M059J (cell line): Measurements from ENCODE around the gene VSIG8. TPM values are rescaled to one million over a fixed set of nuclear protein-coding genes. Genes with fewer than 3 reads are reported as not detected.

Source experiments
- DNase-seq: peaks from one replicate; pipeline ENCODE4 v3.0.0-alpha.2; 2012; ENCODE audit warnings: low read depth
- total RNA-seq: library from RNA; depleted of rRNA; stranded (reverse); fragments of >200 nt; shearing (Covaris generic); gene quantifications from 2 replicates; pipeline ENCODE4 v1.2.3, GENCODE V29; 2014

The VSIG8 gene
- total RNA-seq, 1 experiment from 2014 or later, result not detected

DNA sequence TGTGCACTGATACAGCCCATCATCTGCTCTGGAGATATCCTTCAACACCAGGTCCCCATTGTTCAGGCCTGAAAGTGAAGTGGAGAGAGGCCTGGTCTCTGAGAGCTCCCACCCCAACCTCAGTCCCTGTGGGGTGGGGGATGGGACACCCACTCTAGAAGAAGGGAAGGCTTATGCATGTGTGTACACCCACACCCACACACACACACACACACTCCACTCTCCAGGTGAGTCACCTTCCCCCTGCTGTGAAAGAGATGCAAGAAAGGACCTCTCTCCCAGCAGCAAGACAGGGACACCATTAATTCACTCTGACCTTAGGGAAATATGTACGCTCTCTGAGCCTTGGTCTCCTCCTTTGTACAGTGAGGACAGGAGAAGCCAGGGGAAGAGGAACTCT, 5.9 kb downstream of the VSIG8 start:
- DNase-seq, result no peak

DNA sequence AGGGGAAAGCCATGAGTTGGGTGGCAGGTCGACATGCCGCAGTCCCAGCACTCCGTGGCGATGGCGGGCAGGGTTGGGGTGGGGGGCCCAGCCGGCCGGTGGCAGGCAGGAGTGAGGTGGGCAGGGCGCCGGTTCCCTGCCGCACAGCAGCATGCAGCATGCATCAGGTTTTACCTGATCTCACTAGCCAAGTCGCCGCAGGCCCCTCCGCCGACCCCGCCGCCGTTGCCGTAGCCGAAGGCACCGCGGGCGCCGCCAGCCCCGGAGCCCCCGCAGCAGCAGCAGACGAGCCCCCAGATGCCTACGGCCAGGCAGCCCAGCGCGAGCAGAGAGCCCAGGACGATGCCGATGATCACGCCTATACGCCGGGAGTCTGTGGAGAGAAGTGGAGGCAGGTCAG, 6.7 kb downstream of the VSIG8 start:
- no peak for DNase-seq

DNA sequence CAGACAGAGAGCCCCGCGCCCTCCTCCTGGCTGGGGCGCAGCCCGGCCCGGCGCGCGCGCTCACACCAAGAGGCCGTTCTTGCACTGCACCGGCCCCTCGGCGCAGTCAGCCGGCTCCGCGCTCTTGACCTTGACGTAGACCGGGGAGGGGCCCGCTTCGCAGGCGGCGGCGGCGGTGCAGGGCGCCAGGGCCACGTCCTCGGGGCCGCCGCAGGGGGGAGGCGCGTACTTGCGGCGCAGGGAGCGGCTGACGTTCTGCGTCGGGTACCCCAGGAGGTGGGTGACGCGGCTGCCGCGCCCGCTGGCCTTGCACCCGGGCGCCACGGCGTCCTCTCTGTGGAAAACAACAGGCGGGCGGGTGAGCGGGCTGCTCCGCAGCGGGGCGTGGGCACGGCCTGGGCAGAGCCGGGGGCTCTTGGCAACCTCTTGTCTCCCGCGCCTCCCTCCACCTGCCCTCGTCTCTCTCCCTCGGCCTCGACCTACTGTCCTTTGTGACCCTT, 7.7 kb downstream of the VSIG8 start:
- peak; percentile 84 for DNase-seq

DNA sequence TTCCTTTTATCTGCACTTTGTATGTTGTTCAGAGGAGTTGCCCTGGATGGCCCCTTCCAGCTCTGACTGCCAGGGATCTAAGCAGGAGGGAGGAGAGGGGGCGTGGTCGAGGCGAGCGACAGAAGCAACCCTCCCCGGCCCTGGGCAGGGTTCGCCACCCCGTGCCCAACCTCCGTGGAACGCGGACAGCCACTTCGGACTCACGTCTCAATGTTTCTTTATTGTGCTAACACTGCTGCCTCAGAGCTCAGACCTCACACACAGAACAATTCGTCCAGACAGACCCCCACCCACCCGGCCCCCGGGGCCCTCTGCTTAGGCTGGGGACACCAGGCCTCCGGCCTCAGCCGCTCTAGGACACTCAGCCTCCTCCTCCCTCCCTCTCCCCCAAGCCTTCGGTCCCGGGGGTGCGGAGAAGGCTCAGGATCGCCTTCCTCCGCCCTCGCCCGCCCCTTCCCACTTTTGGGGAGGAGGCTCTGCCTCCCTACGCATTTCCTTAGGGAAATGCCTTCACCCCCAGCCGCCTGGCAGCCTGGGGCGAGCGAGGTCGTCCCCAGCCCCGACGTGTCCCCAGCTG, 8.3 kb downstream of the VSIG8 start:
- peak; percentile 76 for DNase-seq

DNA sequence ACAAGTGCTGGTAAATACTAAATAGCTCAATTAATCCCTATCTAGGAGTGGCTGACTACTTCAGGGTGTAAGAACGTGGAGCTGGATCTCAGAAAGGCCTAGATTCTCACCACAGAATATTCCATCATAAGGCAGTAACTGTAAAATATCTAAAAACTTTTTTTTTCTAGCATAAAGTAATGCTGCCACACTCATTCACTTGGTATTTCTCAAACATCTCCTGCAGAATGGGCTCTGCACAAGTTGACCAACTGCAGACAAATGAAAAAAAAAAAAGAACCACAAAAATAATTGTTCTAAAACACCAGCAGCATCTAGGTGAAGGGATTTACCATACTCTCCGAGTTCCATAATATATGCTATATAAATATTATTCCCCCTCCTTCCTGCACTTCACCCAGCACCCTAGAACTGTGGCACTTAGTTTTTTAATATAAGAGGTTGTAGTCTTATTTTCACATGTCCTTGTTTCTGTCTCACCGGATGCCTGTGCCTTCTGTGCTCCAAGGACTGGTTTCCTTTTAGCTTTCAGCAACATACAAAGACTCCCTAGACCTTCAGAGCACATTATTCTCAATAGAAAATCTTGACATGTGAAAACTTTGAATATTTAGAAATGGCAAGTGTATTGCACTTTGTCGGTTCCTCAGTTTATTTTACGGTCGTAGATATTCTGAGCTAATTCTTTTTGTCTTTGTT, 8.9 kb downstream of the VSIG8 start:
- peak; percentile 36 for DNase-seq

DNA sequence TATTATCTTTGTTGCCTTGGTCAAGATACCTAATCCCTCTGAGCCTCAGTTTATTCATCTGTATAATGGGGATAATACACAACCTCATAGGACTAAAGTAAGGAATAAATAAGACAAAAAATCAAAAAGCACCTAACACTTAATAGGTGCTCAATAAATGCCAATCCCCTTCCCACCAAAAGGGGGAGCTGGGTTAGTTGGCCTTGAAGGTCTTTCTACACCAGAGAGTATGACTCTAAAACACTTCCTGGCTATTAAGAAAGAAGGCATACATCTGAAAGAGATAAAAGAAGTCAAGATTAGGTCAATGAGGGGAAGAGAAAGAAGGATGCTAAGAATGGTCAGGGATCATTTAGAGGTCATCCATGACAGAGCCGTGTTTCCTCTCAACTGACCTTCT, 11.1 kb downstream of the VSIG8 start:
- no peak for DNase-seq

DNA sequence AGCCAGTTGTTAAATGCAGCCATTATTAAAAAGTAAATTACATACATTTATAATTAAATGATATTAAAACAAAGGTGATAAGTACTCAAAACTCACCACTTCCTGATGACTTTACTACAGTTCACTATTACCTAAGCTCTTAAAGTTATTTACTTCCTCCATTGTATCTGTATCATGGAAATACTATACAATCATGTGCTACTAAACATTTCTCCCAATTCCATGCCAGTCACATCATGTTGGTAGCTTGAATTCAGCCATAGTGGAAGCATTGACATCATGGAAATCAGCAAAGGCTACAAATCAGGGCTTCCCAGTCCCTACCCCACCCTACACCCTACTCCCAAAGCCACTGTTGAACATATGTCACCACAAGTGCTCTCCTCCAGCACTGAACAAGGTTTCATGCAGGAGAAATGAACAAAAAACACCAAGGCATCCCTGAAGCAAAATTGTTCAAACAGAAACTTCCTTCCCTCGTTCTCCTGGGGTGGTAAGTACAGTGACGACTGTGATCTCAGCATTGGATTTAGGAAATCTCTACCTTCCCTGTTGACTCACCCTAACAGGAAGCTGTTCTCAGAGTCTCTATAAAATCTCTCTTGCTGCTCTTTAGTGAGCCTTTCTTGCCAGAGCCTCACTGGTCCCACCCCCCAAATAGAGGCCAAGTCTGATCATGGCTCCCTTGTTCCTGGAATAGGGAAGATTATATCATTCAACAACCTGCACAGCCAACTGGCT, 12.7 kb downstream of the VSIG8 start:
- peak; percentile 77 for DNase-seq

DNA sequence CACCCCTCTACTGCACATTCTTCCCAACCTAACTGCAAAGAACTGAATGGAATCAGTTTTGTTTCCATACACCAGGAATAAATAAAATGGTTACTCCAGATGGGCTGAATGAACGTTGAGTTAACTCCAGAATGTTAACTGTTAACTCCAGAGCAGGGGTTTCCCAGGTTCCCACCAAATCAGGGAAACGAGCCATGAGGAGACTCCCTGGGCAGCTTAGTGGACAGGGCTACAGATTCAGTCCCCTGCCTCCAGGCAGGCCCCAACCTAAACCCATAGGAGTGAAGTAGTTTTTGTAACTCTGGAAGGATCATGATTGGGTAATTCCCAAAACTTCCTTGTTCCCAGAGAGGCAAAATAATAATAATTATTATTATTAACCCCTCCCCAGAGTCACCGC, 14.1 kb downstream of the VSIG8 start:
- DNase-seq, result no peak

DNA sequence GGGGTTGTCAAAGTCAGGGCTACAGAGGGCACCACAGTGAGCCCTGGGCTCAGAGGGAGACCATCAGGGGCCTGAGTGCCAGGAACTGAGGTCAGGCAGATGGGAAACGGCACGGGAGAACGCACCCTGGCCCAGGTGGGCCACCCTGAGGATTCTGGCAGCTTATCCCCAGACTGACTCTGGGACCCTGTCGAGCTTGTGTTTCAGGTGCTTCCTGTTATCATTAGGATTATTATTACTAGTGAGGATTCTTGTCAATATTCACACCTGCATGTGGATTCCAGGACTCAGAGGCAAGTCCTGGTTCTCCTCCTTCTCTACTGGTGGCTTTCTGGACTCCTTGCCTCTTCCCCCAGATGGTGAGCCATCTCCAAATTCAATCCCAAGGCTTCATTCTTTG, 15.2 kb downstream of the VSIG8 start:
- no peak for DNase-seq

DNA sequence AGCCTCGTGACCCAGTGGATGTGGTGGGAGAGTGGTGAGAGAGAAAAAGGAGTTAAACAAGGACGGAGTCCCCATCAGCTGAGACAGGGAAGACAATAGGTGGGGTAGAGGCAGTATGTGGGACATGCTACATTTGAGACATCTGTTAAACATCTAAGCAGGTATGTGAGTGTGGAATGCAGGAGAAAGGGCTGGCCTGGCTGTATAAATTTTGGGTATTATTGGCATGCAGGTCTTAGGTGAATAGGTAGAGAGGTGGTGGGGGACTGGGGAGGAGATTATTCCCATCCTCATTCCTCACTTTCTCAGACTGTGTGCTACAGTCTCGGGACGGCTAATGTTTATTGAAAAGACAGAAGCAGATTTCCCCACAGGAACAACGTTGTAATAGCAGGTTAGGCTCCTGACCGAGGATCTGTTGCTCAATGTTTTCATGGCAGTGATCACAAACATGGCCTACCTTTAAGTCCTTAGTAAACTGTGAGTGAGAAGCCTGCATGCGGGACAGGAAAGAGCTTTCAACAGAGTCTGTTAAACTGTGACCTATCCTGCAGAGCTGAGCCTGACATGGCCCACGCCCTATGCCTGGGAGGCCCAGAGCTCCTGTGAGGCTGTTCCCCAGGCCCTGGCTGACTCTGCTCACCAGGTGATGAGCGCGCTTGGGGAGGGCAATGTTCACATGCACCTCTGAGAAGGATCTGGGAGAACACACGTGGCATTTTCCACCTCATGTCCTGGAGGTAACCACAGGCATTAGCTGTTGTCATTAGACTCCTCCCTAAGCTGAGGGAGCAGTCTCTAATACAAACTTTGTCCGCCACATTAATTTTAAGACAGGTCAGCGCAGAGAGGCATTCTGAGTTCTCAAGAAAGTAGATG, 16.5 kb downstream of the VSIG8 start:
- peak; percentile 53 for DNase-seq

DNA sequence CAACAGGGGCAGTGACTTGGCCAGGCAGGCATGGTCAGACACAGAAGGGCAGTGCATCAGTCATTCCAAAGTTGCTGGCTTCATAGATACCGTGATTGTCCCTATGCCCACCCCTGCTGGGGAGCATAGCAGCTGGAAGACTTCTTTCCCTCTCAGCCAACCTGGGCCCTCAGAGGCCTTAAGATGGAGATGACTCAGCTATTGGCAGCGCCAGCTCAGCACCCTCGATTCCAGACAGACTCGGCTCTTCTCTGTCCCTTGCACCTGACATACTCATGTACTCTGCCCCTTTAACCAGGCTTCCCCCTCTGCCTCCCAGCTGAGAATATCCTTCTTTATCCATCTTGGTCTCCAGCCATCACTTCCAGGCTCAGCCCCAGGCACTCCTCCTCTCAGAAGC, 19.0 kb downstream of the VSIG8 start:
- peak; percentile 40 for DNase-seq

DNA sequence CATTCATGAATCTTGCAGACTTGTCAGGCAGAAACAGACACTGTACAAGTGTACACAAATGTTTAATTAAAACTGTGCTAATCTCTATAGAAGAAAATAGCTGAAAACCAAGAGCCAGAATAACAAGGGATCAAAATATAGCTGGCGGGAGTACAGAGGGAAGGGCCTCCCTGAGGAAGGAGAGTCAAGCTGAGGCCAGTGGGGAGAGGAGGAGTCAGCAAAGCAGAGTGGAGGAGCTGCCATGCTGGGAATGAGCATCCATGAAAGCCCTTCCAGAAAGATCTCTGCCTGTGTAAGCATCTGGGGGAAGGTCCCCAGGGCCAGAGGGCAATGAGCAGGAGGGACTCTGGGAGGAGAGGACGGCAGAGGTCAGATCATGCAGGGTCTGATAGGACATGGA, 20.7 kb downstream of the VSIG8 start:
- no peak for DNase-seq

DNA sequence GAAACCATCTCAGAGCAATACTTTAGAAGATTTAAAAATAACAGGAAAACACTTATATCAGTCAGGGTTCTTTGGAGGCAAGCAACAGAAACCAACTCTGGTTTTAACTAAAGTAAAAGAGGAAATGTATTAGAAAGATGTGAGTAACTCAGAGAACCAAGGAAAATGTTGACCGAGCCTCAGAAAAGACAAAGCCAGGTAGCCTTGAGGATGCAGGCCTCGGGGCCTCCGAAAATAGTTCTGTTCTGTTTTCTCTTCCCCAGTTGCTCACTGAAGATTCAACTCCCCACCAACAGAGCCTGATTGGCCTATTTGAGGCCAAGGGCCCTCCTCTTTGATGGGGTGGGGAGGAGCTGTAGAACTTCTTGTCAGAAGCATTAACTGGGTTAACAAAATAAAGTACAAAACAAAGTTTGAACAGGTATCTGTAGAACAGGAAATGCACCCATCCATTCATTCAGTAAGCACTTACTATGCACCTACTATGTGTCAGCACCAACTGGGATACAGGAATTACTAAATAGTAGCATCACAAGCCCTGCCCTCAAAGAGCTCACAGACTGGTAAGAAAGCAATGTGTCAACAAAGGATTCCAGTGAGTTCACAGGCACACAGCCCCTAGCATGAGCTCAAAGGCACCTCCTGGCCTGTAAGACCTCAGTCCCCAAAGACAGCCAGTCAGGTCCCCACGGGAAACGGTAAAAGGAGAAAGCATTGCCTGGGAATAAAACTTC, 23.2 kb downstream of the VSIG8 start:
- DNase-seq, result no peak

DNA sequence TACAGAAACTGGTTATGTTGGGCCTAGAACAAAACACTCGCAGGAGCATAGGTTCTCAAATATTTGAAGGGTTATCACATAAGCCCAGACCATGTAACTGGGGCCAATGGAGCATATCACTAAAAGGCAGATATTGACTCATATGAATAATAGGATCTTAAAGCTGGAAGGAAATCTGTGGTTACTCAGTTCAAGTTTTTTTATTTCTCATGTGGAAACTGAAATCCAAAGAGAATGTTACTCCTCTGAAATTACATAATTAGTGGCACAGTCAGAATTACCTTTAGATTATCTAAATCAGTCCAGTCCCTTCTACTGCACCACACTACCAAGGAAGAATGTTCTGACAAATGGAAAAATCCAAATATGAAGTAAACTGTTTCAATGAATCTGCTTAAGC, 23.7 kb downstream of the VSIG8 start:
- no peak for DNase-seq

DNA sequence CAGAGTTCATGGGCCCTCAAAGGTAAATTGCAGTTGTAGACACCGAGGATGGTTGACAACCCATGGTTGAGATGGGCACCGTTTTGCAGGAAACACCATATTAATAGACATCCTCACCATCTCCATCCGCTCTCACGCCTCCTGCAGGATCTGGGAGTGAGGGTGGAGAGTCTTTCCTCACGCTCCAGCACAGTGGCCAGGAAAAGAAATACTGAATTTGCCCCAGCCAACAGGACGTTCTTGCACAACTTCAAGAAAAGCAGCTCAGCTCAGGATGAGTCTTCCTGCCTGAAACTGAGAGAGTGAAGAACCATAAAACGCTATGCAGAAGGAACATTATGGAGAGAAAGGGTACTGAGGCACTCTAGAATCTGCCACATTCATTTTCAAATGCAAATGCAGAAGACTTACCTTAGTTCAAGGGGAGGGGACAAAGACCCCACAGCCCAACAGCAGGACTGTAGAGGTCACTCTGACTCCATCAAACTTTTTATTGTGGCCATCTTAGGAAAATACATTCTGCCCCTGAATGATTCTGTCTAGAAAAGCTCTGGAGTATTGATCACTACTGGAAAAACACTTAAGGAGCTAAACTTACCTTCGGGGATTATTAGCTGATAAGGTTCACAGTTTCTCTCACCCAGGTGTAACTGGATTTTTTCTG, 26.5 kb downstream of the VSIG8 start:
- DNase-seq, result no peak

DNA sequence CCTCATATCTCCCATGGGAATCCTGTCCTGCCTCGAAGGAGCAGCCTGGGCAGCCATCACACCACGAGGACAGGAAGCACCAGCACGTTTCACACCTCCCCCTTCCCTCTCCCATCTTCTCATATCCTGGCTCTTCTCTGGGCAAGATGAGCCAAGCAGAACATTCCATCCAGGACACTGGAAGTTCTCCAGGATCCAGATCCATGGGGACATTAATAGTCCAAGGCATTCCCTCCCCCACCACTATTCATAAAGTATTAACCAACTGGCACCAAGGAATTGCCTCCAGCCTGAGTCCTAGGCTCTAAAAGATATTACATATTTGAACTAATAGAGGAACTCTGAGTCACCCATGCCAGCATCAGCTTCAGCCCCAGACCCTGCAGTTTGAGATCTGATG, 27.1 kb downstream of the VSIG8 start:
- no peak for DNase-seq

DNA sequence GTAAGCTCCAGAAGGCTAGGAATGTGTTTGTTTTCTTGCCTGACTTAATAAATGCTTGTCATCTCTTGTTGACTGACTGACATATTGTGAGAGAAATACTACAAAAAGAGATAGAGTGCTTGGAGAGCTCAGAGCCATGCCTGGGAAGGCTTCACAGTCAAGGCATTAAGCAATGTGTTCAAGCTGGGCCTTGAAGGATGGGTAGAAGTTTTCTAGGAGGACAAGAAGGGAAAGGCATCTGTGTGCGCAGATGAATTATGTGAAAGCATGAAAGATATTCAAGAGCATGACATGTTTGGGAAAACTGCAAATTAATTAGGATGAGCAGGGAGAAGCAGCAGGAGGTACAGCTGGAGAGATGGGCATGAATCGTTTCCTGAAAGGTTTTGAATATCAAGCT, 30.1 kb downstream of the VSIG8 start:
- no peak for DNase-seq

DNA sequence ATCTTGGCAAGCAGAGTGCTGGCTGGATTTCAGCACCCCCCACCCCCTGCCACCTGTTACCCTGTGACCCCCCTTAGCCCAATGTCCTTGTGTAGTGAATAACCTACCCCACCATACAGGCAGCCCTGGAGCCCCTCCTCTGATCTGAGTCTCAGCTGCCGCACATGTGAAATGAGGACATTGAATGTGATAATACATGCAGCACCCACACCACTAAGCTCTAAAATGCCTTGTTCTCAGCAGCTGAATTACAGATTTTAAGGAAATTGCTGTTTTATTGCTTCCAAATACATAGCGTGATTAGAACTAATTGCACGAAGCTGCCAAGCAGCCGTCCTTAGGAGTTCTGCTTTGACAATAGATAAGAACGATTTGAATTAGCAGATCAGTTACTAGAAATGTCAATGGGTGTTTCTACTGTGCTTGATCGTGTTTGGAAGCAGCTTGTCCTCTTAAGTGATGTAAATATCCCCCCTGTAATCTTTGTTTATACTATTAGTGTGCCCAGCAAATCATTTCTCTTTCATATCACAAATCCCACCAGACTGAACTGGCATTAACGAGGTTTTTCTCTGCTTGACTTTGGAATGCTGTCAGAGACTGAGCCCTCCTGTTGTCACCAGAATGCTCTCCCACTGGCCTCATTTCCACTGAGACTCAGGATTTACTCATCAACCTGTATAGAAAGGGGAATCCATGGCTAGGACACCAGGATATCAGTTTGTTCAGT, 30.9 kb downstream of the VSIG8 start:
- no peak for DNase-seq

DNA sequence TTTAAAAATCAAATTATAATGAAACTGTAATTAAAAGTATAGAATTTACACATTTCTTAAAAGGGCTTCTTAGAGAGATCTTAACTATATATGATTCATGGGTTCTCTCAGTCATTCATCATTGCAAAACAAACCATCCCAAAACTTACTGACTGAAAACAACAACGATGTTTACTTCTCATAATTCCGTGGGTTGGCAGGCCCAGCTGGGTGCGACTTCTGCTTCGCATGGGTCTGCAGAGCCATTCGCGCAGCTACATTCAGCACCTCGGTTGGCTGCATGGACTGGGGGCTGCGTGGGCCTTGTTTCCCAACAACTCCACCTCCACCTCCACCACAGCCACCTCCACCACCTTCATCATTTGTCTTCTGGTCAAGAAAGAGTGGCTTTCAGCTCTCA, 31.7 kb downstream of the VSIG8 start:
- no peak for DNase-seq

DNA sequence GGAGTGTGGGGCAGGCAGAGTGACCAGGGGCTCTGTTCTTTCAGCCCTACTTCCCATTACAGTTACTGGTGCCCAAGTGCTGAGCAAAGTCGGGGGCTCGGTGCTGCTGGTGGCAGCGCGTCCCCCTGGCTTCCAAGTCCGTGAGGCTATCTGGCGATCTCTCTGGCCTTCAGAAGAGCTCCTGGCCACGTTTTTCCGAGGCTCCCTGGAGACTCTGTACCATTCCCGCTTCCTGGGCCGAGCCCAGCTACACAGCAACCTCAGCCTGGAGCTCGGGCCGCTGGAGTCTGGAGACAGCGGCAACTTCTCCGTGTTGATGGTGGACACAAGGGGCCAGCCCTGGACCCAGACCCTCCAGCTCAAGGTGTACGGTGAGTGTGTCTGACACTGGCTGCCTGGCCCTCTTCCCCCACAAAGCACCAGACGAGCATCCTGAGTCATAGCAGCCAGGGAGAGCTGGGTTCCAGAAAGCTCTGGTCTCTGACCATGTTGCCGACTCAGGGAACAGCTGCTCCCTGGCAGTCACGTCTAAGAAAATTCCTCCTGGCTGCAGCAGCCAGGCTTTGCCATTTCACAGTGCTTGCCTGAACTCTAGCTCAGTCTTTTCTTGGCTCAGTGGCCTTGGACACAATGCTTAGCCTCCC, 32.5 kb downstream of the VSIG8 start:
- peak; percentile 42 for DNase-seq
